GM12801 (cell line): Measurements from ENCODE around the gene DIDO1.

Source experiments
- CTCF ChIP-seq: IDR thresholded peaks from one replicate; pipeline ENCODE4 v1.5.1; 2011; ENCODE audit warnings: control low read depth; ENCODE audit not compliant: insufficient read length; ENCODE audit errors: extremely low read depth

Gene DIDO1

GRCh38 chr20:62925076-62925419 lies 1.3 kb downstream of the DIDO1 start:
- TF ChIP-seq CTCF = no peak

GRCh38 chr20:62924442-62925075 lies 1.7 kb downstream of the DIDO1 start:
- no peak for TF ChIP-seq CTCF

- TF ChIP-seq CTCF = no peak
These were observed 2.5 kb downstream of the DIDO1 start for GRCh38 chr20:62923669-62924441.

GRCh38 chr20:62922451-62922921 lies 3.8 kb downstream of the DIDO1 start:
- TF ChIP-seq CTCF = no peak

- TF ChIP-seq CTCF = no peak
These were observed 5.1 kb downstream of the DIDO1 start for GRCh38 chr20:62921119-62921687.

GRCh38 chr20:62920039-62920645 lies 6.2 kb downstream of the DIDO1 start:
- TF ChIP-seq CTCF = no peak

GRCh38 chr20:62918831-62919230 lies 7.5 kb downstream of the DIDO1 start:
- no peak for TF ChIP-seq CTCF
